ENCODE results near the gene DEFB129.
"Not testable (repeated sequence)": the region's sequence is repeated elsewhere in the genome, so short reads cannot be mapped to it uniquely, and the experiment has no call there.

DEFB129 gene

GRCh38 chr20:237929-238328 is 10.9 kb downstream of the DEFB129 start:
- no peak for DNase-seq
- in situ Hi-C loops (cut with HindIII; ENCODE audit: low pct_ligation_motif_present, low pct_unique_long_range_greater_than_20kb, low sequenced_read_pairs) = no loop called here

GRCh38 chr20:242905-243304 is 15.8 kb downstream of the DEFB129 start:
- DNase-seq = no peak
- in situ Hi-C loops (cut with HindIII; ENCODE audit: low pct_ligation_motif_present, low pct_unique_long_range_greater_than_20kb, low sequenced_read_pairs) = no loop called here

GRCh38 chr20:251354-251753 is 24.3 kb downstream of the DEFB129 start:
- DNase-seq = no peak
- in situ Hi-C loops (cut with HindIII; ENCODE audit: low pct_ligation_motif_present, low pct_unique_long_range_greater_than_20kb, low sequenced_read_pairs) = no loop called here

GRCh38 chr20:252801-253200 is 25.7 kb downstream of the DEFB129 start:
- in situ Hi-C loops (cut with HindIII; ENCODE audit: low pct_ligation_motif_present, low pct_unique_long_range_greater_than_20kb, low sequenced_read_pairs) = no loop called here
- DNase-seq = no peak

GRCh38 chr20:253447-253846 is 26.4 kb downstream of the DEFB129 start:
- in situ Hi-C loops (cut with HindIII; ENCODE audit: low pct_ligation_motif_present, low pct_unique_long_range_greater_than_20kb, low sequenced_read_pairs); DNase-seq: not testable (repeated sequence)

GRCh38 chr20:257419-257818 is 30.4 kb downstream of the DEFB129 start, which contains the start of gene DEFB132:
TSS of gene DEFB132 (plus strand) at chr20:257724. CDS start at chr20:257779, 55 bp downstream.
- in situ Hi-C loops (cut with HindIII; ENCODE audit: low pct_ligation_motif_present, low pct_unique_long_range_greater_than_20kb, low sequenced_read_pairs) = no loop called here
- no peak for DNase-seq

GRCh38 chr20:258269-258858 is 31.3 kb downstream of the DEFB129 start:
- in situ Hi-C loops (cut with HindIII; ENCODE audit: low pct_ligation_motif_present, low pct_unique_long_range_greater_than_20kb, low sequenced_read_pairs) = no loop called here
- DNase-seq = no peak

- peak; percentile 18 for DNase-seq
- in situ Hi-C loops (cut with HindIII; ENCODE audit: low pct_ligation_motif_present, low pct_unique_long_range_greater_than_20kb, low sequenced_read_pairs) = no loop called here
Observed at GRCh38 chr20:258963-259362, 31.9 kb downstream of the DEFB129 start.

- DNase-seq = no peak
- in situ Hi-C loops (cut with HindIII; ENCODE audit: low pct_ligation_motif_present, low pct_unique_long_range_greater_than_20kb, low sequenced_read_pairs) = no loop called here
Observed at GRCh38 chr20:259981-260380, 32.9 kb downstream of the DEFB129 start.

GRCh38 chr20:263701-264100 is 36.6 kb downstream of the DEFB129 start:
- DNase-seq = no peak
- in situ Hi-C loops (cut with HindIII; ENCODE audit: low pct_ligation_motif_present, low pct_unique_long_range_greater_than_20kb, low sequenced_read_pairs) = no loop called here

GRCh38 chr20:266596-267562 is 39.8 kb downstream of the DEFB129 start:
- in situ Hi-C loops (cut with HindIII; ENCODE audit: low pct_ligation_motif_present, low pct_unique_long_range_greater_than_20kb, low sequenced_read_pairs) = no loop called here
- peak; percentile 74 for DNase-seq

- DNase-seq = no peak
- in situ Hi-C loops (cut with HindIII; ENCODE audit: low pct_ligation_motif_present, low pct_unique_long_range_greater_than_20kb, low sequenced_read_pairs) = no loop called here
Observed at GRCh38 chr20:270517-270916, 43.5 kb downstream of the DEFB129 start.

GRCh38 chr20:271069-271468 is 44.0 kb downstream of the DEFB129 start:
- in situ Hi-C loops (cut with HindIII; ENCODE audit: low pct_ligation_motif_present, low pct_unique_long_range_greater_than_20kb, low sequenced_read_pairs) = no loop called here
- no peak for DNase-seq

- in situ Hi-C loops (cut with HindIII; ENCODE audit: low pct_ligation_motif_present, low pct_unique_long_range_greater_than_20kb, low sequenced_read_pairs) = no loop called here
- no peak for DNase-seq
Observed at GRCh38 chr20:271528-271927, 44.5 kb downstream of the DEFB129 start.

GRCh38 chr20:272718-273117 is 45.7 kb downstream of the DEFB129 start:
- no peak for DNase-seq
- in situ Hi-C loops (cut with HindIII; ENCODE audit: low pct_ligation_motif_present, low pct_unique_long_range_greater_than_20kb, low sequenced_read_pairs) = no loop called here

- DNase-seq = no peak
- in situ Hi-C loops (cut with HindIII; ENCODE audit: low pct_ligation_motif_present, low pct_unique_long_range_greater_than_20kb, low sequenced_read_pairs) = no loop called here
Observed at GRCh38 chr20:273884-274283, 46.8 kb downstream of the DEFB129 start.

- in situ Hi-C loops (cut with HindIII; ENCODE audit: low pct_ligation_motif_present, low pct_unique_long_range_greater_than_20kb, low sequenced_read_pairs) = no loop called here
- no peak for DNase-seq
Observed at GRCh38 chr20:275791-276190, 48.7 kb downstream of the DEFB129 start.

- no peak for DNase-seq
- in situ Hi-C loops (cut with HindIII; ENCODE audit: low pct_ligation_motif_present, low pct_unique_long_range_greater_than_20kb, low sequenced_read_pairs) = no loop called here
Observed at GRCh38 chr20:276620-277495, 49.8 kb downstream of the DEFB129 start.

GRCh38 chr20:277496-277781 is 50.4 kb downstream of the DEFB129 start:
- in situ Hi-C loops (cut with HindIII; ENCODE audit: low pct_ligation_motif_present, low pct_unique_long_range_greater_than_20kb, low sequenced_read_pairs) = no loop called here
- no peak for DNase-seq
